HG02943 (cell line): ENCODE results near the gene DYNC2LI1.

Source experiments
- ATAC-seq: cut with Tn5 transposase; IDR thresholded peaks from one replicate; pipeline ENCODE4 v1.9.1; 2021; ENCODE audit warnings: mild to moderate bottlenecking, low read depth, moderate library complexity; ENCODE audit not compliant: unreplicated experiment

Gene DYNC2LI1

DNA sequence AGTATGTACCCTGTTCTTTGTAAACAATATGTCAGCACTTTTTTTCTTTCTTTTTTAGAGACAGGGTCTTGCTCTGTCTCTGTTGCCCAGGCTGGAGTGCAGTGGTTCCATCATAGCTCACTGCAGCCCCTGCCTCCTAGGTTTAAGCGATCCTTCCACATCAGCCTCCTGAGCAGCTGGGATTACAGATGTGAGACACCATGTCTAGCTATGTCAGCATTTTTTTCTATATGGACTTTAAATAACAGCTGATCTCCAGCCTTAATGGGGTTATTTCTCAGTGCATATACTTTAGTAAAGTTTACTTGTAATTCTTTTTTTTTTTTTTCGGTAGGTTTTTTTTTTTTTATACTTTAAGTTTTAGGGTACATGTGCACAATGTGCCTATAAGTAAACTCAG, 38.2 kb downstream of the DYNC2LI1 start:
- no peak for ATAC-seq

DNA sequence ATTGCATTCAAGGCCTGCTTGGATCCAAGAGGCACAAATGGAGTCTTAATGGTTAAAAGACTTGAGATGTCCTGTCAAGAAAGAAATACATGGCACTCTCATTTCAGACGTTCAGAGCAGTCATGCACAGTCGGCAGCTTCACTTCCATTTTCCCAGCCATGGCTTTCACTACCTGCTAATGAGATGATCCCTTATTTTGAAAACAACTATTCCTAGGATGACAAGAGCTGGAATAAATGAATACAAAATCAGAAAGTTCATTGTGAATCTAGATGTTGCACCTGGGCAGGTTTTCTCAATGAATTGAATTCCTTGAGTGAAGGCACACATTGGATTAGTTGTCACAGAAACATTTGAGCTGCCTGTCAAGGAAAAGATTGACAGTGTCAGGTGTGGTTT, 39.1 kb downstream of the DYNC2LI1 start:
- ATAC-seq, result no peak

DNA sequence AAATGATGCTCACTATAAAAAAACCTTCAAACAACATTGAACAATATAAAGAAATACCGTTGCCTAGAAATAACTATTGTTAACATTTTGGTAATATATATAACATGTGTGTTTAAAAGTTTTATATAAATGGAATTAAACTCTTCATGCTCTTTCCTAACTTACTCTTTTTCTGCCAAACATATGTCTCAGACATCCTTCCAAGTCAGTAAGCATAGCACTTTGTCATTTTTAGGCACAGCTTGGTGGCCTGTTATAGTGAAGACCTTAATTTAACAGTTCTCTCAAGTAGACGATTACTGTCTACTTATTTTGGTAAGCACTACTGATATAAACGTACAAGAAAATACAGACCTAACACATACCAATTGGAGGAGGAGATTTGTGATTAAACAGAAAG, 40.9 kb downstream of the DYNC2LI1 start:
- ATAC-seq, result no peak

DNA sequence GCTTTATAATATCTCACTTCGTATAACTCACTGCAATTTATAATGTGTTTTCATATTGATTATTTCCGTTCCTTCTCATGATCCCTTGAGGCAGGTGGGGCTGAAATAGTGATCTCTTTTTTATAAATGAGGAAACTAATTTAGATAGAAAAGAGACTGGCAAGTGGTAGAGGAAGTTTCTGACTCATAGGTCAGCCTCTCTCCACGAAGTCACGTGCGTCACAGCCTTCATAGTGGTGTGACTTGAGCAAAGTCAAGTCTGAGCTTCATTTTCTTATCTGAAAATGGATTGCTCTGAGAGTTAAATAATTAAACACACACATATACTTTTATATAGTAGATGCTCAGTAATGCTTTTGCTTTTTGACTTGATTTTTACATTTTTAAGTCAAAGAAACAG, 44.9 kb downstream of the DYNC2LI1 start:
- no peak for ATAC-seq

DNA sequence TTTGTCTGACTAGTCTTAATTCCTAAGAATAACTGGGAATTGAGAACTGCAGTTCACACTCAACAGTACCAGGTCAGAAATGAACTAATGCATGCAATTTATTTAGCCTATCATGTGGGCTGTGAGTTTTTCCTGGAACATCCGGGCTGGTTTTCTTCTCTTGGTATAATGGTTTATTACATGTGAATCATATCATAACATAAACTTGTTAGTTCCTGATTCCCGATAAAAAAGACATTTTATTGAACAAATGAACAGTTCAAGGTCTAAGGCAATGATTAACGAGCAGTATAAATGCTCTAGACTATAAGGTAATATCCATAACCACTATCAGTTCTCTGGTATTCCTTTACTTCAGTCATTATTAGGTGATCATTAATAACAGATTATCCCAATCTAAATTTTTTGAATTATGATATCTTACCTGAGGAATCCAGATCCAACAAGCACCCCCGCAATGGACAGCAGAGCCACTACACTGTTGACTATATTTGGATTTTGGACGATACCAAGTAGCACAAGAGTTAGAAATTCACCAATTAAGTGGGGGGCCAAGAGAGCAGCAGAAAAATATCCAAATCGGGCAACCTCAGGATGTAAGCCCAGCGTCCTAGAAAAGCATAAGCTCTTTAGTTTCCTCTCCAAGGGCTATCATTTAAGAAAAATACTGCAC, 45.8 kb downstream of the DYNC2LI1 start:
- ATAC-seq, result no peak

DNA sequence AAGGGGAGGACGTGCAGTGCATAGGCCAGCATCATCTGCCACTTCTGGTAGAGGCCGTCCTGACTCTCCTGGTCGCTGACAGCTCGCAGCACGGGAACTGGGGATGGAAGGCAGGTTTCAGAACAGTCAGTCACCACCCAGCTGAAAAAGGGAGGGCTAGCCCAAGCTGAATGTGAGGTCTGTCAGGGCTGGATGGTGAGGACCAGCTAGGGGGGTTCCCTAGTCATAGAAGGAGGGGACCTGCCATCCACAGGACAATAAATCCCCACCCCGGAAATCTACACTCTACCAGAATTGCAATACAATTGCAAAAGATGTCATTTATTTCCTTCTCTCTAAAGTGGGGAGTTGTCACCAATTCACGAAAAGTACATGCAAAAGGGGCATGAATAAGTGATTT, 49.0 kb downstream of the DYNC2LI1 start:
- no peak for ATAC-seq

DNA sequence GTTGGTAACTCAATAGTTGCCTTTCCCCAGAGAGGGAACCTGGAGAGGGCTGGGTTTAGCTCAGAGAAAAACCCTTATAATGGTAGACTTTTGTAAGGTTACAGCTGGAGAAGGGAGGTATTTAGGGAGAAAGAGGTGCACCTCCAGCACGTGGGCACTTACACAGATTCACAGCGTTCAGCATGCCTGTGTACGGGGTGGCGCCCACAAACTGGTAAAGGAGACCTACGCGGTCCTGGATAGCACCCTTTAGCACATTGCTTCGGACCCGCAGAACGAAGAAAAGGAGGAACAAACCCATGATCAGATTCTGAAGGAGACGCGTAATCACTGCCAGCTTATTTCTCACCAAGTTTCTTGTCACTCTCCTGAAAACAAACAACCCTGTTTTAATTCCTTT, 49.9 kb downstream of the DYNC2LI1 start:
- no peak for ATAC-seq

DNA sequence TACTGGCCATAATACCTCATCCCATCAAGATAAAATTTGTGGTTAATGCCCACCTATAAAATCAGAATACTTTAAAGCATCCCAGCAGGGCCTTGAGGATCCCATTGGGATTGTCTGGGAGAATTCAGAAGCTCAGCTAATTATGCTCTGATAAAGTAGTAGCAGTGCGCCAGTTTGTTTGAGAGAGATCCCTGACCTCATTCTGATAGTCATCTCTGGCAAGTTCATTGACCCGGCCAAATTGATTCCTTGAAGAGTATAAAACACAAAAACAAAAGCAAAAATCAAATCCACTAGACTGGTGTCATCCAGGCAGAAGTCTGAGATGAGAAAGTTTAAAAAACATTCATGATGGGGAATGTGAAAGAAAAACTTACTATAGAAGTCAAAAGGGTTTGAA, 50.7 kb downstream of the DYNC2LI1 start:
- ATAC-seq, result no peak

DNA sequence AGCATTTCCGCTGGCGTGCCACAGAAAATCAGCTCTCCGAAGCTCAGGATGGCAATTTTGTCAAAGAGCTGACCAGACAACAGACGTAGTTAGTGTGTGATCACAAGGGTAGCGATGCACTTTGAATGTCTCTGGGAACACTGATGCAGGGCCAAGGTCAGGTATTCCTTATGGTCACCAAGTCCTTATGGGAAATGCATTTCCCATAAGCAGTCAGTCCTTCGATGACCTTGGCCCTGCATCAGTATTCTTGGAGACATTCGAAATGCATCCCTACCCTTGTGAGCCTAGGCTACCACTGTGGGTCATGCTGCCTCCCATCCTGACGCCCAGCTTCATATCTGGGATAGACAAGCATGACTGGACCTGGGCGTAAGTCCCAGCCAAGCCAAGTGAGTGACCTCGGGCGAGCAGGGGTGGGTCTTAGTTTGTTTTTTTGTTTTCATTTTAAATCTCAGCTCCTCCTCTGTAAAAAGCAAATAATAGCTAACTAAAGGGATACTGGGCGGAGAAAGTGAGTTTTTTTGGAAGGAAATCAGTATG, 51.2 kb downstream of the DYNC2LI1 start:
- no peak for ATAC-seq

DNA sequence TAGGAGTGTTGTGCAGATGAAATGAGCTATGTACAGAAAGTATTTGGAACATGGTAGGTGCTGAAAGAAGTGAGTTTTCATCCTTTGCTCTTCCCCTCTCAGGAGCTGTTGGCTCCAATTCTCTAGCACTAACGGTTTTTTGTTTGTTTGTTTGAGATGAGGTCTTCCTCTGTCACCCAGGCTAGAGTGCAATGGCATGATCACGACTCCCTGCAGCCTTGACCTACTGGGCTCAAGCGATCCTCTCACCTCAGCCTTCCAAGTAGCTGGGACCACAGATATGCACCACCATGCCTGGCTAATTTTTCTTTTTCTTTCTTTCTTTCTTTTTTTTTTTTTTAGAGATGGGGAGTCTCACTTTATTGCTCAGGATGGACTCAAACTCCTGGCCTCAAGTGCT, 52.0 kb downstream of the DYNC2LI1 start:
- no peak for ATAC-seq

DNA sequence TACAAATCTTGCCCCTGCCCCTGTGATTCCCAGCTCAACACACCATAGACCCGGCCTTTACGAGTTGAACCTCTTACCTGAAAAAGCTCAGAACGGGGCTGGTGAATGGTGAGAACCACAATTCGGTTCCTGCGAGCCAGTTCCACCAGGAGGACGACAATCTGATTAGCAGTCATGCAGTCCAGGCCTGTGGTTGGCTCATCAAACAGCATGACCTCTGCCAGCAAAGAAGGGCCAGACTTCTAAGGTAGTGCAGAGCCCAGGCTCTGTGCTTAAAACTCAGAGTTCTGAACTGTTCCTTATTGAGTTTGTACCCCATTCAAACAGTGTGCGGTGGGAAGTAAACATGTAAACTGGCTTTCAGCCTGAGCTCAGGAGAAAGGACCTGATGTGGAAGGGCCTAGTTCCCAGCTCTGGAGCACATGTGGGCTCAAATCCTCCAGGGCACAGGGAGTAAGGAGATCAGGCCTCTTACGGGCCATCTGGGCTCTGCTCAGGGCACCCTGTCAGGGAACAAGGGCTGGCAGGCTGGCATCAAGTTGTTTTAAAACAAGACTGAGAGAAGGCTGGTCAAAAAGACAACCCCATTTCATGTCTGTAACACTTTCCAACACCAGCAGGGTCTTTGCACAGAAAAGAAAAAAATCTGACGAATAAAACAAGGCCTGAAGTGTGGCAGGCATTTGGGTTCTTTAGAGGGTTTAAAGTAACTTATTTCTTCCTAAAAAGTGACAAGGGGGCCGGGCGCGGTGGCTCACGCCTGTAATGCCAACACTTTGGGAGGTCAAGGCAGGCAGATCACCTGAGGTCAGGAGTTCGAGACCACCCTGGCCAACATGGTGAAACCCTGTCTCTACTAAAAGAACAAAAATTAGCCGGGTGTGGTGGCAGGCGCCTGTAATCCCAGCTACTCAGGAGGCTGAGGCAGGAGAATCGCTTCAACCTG, 52.7 kb downstream of the DYNC2LI1 start:
- ATAC-seq, result no peak

DNA sequence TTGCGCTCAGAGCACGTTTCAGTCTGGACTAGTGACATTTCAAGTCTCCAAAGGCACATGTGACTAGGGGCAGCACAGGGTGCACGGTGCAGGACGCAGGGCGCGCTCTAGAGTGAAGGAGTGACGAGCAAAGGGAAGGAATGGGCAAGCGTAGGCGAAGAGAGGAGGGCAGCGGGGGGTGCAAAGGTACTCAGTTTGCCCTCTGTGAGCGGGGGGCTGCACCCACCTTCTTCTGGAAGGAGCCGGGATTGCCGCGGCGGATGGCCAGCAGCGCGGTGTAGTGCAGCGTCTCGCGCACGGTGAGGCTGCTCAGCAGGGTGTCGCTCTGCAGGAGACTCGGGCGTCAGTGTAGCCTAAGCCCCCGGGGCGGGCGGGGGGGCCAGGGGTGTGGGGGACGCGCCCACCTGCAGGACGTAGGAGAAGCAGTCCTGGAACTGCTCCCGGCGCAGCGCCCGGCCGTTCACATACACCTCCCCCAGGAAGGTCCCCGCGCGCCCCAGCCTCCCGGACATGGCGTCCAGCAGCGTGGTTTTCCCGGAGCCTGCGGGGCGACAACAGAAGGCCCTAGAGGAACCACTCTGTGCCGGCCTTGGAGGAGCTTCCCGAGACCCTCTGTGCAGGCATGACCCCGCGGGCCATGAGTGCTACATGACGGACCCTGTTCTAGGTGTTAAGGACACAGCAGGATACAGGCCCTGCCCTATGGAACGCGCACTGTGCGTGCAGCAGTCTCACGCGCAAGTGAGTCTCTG, 57.9 kb downstream of the DYNC2LI1 start:
- no peak for ATAC-seq

DNA sequence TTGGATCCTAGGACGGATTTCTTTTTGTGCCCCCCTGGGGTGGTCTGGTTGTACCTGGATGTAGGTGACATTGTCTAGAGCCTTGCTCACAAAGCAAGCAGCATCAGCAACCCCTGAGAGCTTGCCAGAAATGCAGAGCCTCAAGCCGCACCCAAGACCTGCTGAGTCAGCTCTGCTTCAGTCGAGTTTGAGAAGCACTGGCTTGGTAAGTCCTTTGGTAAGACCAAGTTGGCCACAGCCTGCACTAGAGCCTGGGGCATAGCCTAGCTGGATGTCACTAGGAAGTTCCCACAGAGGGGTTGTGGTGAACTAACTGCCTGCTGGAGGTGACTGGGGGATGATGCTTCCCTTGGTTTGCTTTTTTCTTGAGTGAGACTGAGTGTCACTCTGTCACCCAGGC, 58.6 kb downstream of the DYNC2LI1 start:
- ATAC-seq, result no peak

DNA sequence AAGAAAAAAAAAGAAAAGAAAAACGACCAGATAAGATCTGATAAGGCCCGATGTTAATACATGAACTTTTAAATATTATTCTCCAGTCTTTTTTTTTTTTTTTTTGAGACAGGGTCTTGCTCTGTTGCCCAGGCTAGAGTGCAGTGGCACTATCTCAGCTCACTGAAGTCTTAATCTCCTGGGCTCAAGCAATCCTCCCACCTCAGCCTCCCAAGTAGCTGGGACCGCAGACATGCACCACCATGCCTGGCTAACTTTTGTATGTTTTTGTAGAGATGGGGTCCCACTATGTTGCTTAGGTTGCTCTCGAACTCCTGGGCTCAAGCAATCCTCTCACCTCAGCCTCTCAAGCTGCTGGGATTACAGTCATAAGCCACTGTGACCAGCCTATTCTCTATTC, 63.2 kb downstream of the DYNC2LI1 start:
- no peak for ATAC-seq

DNA sequence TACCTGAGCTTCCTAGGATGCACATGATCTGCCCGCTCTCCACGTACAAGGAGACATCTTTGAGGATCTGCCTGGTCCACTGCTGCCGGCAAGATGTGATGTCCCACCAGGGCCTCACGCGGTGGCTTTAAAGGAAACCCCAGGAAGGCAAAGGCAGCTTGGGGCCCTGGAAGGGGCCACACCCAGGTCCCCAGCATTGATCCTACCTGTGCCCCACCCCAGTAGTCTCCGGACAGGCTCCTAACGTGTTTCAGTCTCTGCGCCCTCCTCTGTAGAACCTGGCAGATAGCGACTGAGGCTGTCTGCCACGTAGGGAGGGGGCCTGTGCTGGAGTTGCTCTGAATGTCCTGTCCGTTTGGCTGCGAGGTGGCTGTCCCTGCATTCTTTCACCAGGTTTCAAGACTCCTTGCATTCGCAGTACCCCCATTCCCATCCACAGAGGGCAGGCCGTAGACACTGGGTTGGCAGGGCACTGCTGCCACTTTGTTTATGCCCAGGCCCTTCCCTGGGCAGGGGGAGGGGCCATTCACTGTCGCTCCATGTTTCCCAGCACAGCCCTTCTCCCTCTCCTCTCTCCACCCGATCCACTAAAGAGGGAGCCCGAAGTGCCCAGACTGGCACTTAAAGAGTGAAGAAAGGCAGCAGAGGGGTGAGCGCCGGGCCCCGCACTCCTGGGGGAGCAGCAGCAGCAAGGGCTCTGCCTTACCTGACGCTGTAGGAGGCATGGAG, 64.2 kb downstream of the DYNC2LI1 start:
- ATAC-seq, result no peak

DNA sequence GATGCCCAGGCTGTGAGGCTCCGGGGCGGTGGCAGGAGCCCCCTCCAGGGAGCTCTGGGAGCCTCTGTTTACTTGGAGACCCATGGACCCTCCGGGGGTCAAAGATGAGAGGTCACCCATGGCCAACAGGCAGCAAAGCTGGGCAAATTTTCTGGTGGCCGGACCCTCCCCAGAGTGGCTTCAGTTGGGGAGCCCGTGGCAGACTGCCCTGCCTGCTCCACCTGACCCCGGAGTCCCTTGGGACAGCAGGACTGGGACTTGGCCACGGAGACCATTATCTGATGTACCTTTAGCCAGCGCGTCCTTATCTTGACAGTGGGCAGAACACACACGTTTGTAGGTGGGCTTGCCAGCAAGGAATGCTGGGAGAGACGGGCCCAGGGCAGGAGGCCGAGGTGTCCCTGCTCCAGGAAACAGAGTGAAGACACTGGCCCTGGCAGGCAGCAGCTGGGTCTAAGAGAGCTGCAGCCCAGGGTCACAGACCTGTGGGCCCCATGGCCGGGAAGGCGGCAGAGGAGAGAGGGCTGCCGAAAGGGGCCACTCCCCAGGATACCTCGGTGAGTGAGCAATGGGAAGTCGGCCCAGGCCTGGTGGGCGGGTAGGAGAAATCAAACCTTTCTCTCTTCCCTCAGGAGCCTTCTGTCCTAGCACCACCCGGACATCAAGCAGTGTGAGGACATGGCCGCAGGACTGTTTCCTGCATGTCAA, 64.9 kb downstream of the DYNC2LI1 start, which contains the start of the genes ABCG5 and ABCG8:
Gene ABCG5, minus strand, starts transcription at position 280 of the 708 bp plus-strand sequence. Its CDS starts 160 bp downstream, at position 120.
Gene ABCG8, plus strand, starts transcription at position 412 of the 708 bp plus-strand sequence. Its CDS starts 83 bp downstream, at position 495.
- no peak for ATAC-seq

DNA sequence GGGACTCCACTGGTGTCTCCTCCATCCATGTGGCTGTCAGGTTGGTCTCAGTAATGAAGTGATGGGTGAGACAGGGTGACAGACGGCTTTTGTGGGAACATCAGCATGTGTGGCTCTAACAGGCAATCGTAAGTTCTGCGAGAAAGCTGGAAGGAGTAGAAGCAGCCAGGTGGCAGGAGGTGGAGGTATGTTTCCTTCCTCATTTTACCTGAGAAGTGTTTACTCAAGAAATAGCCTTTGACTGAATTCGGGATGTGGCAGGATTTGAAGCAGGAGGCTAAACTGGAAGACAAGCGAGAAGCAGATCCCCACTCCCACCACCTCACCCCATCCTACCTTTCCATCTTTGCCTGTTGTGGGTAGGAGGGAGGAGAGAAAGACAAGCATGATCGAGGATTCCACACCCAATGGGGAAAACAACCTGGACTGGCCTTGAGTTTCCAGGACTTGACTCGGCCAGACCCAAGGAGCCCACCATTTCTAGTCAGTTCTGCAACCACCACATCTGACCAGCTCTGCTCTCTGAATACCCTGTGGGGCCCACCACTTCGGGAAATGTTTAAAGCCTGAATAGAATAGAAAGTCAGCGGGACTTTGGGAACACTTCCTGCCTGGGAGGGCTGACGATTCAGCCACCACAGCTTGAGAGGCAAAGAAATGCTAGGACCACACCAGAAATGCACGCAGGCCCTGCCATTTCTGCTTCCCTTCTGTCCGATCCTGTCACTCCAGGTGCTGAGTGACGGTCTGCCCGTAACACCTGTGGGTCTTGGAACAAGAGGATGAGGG, 66.1 kb downstream of the DYNC2LI1 start:
- ATAC-seq, result no peak

DNA sequence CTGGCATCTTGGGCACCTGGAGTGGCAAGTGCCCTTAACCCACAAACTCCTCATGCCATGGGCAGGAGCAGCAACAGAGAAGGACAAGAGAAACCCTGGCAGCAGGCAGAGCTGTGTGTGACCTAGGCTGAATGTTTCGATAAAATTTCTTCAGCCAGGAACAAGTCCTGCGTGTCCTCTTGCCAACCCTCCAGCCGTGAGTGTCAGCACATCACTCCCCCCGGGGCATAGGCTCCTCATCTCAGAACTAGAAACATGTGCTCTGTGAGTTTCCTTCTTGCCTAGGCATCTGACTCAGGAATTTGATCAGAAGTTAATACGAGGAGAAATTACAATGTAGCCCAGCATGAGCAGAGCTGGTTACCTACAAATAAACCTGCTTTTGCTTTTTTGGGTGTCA, 67.1 kb downstream of the DYNC2LI1 start:
- ATAC-seq, result no peak
